ENCODE results near the gene ARMC9. TPM values are rescaled to one million over a fixed set of nuclear protein-coding genes. Genes with fewer than 3 reads are reported as not detected.

Gene ARMC9
- total RNA-seq, 4 donors from 2014 or later, result 2.2 to 6.9 (median 5.3) TPM

- H3K4me3 ChIP-seq (ENCODE audit: low read depth, poor library complexity, severe bottlenecking), result no peak overlapping the region
- intact Hi-C loops (cut with DNase I; ENCODE audit: low total_unique reads), result no loop called here
- TF ChIP-seq CTCF (IDR thresholded peaks at IDR 0.05) (no peak), POLR2A (IDR thresholded peaks at IDR 0.05) (no peak)
- WGBS, 2 donors, result 79 to 81% methylated on average over 9 of the region's 9 CpGs
- no peak for DNase-seq (ENCODE audit: low spot score in 2 of 2)
Observed at GRCh38 chr2:231421051-231421580, 222.7 kb downstream of the ARMC9 start.

GRCh38 chr2:231422056-231422455, 223.6 kb downstream of the ARMC9 start:
- WGBS, 2 donors, result 69 to 81% methylated on average over 2 of the region's 2 CpGs
- DNase-seq (ENCODE audit: low spot score in 2 of 2), result no peak
- no peak overlapping the region for H3K4me3 ChIP-seq (ENCODE audit: low read depth, poor library complexity, severe bottlenecking)
- intact Hi-C loops (cut with DNase I; ENCODE audit: low total_unique reads), result no loop called here
- TF ChIP-seq CTCF (IDR thresholded peaks at IDR 0.05), result no peak
- no peak for TF ChIP-seq POLR2A (IDR thresholded peaks at IDR 0.05)

GRCh38 chr2:231423176-231423575, 224.7 kb downstream of the ARMC9 start:
- TF ChIP-seq CTCF (IDR thresholded peaks at IDR 0.05) (no peak), POLR2A (IDR thresholded peaks at IDR 0.05) (no peak)
- intact Hi-C loops (cut with DNase I; ENCODE audit: low total_unique reads), result no loop called here
- DNase-seq (ENCODE audit: low spot score in 2 of 2), result no peak
- 90 to 93% methylated on average over 10 of the region's 10 CpGs for WGBS, 2 donors
- H3K4me3 ChIP-seq (ENCODE audit: low read depth, poor library complexity, severe bottlenecking), result no peak overlapping the region

Small RNA genes lying within 50 kb of the gene (microRNA-seq; reads per million reads assigned to microRNA genes)
- 0 reads per million in 2 donors for gene MIR4777 (ENCODE audit: borderline number of aligned reads in 1 of 2, borderline replicate concordance in 2 of 2)

Other genes starting within 250 kb of the ARMC9 start
- gene SPATA3, start 202.5 kb upstream of the ARMC9 start, total RNA-seq, result under 1 TPM in 1 of 4 donors, not detected in 3; 0.25 TPM
- 1 to 10 TPM in 3 of 4 donors, under 1 TPM in 1; 0.95 to 7.3 (median 4.0) TPM for gene C2orf72, start 161.1 kb upstream of the ARMC9 start, total RNA-seq
- gene PSMD1, start 141.8 kb upstream of the ARMC9 start, total RNA-seq, result 10 to 100 TPM; 49.8 to 67.9 (median 57.4) TPM
- gene HTR2B, start 73.6 kb upstream of the ARMC9 start, total RNA-seq, result under 1 TPM in 2 of 4 donors, not detected in 2; 0.10 to 0.46 TPM
- 1 to 10 TPM; 1.2 to 2.6 (median 1.8) TPM for gene B3GNT7, start 197.1 kb downstream of the ARMC9 start, total RNA-seq

Data from lower leg skin (tissue), 4 donors.